NCI-H187 treated with DMSO at 0.1 percent for 48 hours (cell line): ENCODE results near the gene HTT-AS.
"Not testable (repeated sequence)": the region's sequence is repeated elsewhere in the genome, so short reads cannot be mapped to it uniquely, and the experiment has no call there.

Source experiments
- DNase-seq: peaks from one replicate; lab custom pipeline; 2025; lab: John Stamatoyannopoulos, UW

The HTT-AS gene

DNA sequence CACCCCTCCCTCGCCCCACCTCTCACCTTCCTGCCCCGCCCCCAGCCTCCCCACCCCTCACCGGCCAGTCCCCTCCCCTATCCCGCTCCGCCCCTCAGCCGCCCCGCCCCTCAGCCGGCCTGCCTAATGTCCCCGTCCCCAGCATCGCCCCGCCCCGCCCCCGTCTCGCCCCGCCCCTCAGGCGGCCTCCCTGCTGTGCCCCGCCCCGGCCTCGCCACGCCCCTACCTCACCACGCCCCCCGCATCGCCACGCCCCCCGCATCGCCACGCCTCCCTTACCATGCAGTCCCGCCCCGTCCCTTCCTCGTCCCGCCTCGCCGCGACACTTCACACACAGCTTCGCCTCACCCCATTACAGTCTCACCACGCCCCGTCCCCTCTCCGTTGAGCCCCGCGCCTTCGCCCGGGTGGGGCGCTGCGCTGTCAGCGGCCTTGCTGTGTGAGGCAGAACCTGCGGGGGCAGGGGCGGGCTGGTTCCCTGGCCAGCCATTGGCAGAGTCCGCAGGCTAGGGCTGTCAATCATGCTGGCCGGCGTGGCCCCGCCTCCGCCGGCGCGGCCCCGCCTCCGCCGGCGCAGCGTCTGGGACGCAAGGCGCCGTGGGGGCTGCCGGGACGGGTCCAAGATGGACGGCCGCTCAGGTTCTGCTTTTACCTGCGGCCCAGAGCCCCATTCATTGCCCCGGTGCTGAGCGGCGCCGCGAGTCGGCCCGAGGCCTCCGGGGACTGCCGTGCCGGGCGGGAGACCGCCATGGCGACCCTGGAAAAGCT, at the start of gene HTT-AS, which contains the start of gene HTT:
Gene HTT-AS (minus strand): TSS at position 461 of the 768 bp plus-strand sequence.
Gene HTT (plus strand): TSS at position 604 of the 768 bp plus-strand sequence. CDS start 145 bp downstream, at position 749.
- peak; percentile 64 for DNase-seq

DNA sequence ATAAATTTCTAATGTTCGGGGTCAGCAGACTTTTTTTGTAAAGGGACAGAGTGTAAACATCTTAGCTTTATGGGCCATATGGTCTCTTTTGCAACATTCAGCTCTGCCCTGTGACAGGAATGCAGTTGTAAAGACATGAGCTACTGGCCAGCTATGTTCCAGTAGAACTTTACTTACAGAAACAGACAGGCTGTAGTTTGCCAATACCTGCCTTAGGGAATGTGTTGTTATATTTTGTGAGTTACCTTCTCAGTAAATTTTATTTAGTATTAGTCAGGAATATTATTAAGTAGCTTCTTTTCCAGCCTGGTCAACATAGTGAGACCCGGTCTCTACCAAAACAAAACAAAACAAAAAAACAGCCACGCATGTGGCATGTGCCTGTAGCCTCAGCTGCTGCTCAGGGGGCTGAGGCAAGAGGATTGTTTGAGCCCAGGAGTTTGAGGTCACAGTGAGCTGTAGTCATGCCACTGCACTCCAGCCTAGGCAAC, 48.9 kb upstream of the HTT-AS start:
- DNase-seq: no peak

GRCh38 chr4:3122081-3122563, 47.8 kb upstream of the HTT-AS start:
- DNase-seq: no peak

DNA sequence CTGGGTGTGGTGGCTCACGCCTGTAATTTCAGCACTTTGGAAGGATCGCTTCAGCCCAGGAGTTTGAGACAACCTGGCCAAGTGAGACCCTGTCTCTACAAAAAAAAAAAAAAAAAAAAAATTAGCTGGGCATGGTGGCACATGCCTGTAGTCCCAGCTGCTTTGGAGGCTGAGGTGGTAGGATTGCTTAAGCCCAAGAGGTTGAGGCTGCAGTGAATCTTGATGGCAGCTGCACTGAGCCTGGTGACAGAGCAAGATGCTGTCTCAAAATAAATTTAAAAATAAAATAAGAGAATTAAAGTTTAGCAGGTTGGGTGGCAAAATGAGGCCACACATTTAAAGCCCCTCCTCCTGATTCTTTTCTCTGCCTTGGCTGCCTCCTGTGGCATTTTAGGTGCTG, 47.3 kb upstream of the HTT-AS start:
- DNase-seq: no peak

GRCh38 chr4:3121110-3121509, 46.8 kb upstream of the HTT-AS start:
- no peak for DNase-seq

DNA sequence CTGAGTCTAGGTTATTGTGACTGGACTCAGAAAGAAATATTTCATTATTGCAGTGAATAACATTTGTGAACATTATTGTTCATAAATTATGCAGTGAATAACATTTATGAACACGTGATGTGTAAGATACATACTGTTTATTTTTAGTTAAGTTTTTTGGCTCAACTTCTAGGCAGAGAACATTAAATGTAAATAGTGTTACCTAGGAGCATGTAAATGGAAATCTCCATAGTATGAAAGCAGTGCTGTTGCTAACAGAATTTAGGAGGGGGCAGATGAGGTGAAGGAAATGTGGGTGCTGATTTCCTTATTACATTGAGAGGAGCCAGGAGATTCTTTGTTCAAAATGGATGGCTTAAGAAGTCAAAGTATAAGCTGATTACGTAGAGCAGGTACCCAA, 45.1 kb upstream of the HTT-AS start:
- DNase-seq: no peak

GRCh38 chr4:3118312-3118711, 44.0 kb upstream of the HTT-AS start:
- no peak for DNase-seq

DNA sequence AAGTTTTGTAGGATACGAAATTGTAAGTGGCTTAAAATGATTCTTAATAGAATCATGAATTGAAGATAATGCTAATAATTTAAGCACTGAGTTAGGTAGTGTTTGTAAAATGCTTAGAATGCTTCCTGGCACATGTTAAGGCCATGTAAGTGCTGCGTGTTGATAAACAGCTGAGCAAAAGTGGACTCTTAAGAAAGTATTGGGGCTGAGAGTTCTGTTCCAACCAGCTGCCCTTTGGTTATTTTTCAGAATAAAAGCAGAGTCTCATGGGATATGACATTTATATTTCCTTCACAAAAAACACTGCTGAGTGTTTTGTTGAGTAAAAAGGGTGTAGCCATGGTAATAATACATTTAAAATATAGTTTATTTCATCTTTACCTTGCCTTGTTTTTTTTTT, 42.6 kb upstream of the HTT-AS start:
- no peak for DNase-seq

GRCh38 chr4:3115637-3116270, 41.4 kb upstream of the HTT-AS start:
- DNase-seq: no peak

GRCh38 chr4:3114377-3114776, 40.0 kb upstream of the HTT-AS start:
- no peak for DNase-seq

- DNase-seq: peak; percentile 67
These were observed 38.5 kb upstream of the HTT-AS start for GRCh38 chr4:3112609-3113469.

GRCh38 chr4:3112201-3112600, 37.9 kb upstream of the HTT-AS start:
- DNase-seq: no peak

DNA sequence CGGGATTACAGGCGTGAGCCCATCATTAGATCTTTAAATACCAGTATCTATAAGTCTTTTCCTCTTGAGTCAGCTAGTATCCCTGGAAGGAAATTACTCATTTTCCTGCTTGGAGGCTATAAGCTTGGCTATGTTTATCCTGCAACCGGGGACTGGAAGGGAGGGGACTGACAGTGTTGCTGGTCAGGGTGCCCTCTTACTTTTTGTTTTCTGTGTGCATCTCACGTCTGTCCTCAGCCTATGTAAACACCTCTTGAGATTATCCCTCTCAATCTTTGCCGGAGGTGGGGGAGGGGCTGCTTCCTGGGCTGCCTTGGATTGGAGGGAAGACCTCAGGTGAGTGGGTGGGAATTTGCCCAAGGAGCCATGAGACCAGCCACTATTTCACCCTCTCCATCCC, 37.1 kb upstream of the HTT-AS start:
- DNase-seq: peak; percentile 43

GRCh38 chr4:3108211-3108610, 33.9 kb upstream of the HTT-AS start:
- DNase-seq: no peak

DNA sequence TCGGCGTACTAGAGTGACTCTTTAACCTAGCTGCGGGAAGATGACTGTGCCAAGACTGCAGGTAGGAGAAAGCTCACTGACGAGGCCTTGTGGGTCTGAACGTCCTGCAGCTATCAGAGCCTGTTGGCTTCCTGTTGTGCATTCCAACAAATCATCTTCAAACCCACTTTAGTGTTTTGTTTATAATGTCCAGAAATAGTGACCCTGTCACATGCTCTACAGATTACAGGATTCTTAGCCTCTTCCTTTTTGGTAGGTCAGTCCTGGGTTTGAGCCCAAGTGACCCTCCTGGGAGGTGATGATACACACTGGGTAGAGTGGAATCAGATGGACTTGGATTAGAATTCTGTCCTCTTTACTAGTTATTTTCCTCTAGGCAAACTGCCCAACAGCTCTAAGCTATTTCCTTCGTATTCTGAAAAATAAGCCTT, 33.4 kb upstream of the HTT-AS start:
- DNase-seq: no peak

- no peak for DNase-seq
These were observed 32.9 kb upstream of the HTT-AS start for GRCh38 chr4:3107271-3107670.

GRCh38 chr4:3106339-3107186, 32.2 kb upstream of the HTT-AS start:
- peak; percentile 67 for DNase-seq

DNA sequence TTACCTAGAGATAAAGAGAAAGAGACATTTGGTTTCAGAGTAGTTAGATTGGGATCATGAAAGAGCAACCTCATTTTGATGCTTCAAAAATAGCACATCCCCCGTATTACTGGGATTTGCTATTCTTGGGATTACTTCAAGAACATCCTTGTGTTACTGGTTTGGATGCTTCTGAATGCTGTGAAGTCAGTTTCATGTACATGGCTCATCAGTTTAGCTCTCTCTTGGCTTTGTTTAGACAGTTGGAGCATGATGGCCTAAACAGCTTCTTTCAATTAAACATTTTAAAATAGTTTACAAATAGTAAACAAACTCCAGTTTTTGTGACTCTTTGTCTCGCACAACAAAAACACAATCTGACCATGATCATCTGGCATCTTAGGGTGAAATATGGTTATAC, 24.0 kb upstream of the HTT-AS start:
- no peak for DNase-seq

DNA sequence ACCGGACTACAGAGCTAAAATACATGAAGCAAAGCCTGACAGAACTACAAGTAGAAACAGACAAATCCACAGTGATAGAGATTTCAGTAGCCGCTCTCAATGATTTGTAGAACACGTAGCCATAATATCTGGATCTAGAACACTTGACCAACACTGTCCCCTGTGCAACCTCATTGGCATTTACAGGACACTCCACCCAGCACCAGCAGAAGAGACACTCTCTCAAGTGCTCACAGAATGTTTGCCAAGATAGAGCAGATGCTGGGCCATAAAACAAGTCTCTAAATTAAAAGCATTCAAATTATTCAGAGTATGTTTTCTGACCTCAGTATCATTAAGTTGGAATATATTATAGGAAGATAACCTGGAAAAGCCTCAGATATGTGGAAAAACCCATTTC, 21.9 kb upstream of the HTT-AS start:
- no peak for DNase-seq

GRCh38 chr4:3094701-3095100, 20.4 kb upstream of the HTT-AS start:
- not testable (repeated sequence) for DNase-seq

GRCh38 chr4:3091464-3091863, 17.1 kb upstream of the HTT-AS start:
- no peak for DNase-seq
